ENCODE measurements around the gene KDM2A. TPM values are rescaled to one million over a fixed set of nuclear protein-coding genes. Genes with fewer than 3 reads are reported as not detected.
A peak's percentile ranks its signal among the peaks of the same experiment; 100 is the strongest.

The KDM2A gene
- total and polyA plus RNA-seq, 2 donors from 2014 or later = 16.2 to 82.6 TPM

DNA sequence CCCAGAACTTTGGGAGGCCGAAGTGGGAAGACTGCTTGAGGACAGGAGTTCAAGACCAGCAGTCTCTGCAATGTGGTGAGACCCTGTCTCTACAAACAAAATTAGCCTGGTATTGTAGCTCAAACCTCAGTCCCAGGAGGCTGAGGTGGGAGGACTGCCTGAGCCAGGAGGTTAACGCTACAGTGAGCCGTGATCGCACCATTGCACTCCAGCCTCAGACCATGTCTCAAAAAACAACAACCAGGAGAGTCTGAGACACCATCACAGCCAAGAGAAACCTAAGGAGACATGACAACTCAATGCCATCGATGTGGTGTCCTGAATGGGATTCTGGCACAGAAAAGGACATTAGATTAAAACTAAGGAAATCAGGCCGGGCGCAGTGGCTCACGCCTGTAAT, 28.3 kb upstream of the KDM2A start:
- H3K4me3 ChIP-seq (ENCODE audit: low read length in 3 of 3) = no peak overlapping the region
- FAIRE-seq = no peak

DNA sequence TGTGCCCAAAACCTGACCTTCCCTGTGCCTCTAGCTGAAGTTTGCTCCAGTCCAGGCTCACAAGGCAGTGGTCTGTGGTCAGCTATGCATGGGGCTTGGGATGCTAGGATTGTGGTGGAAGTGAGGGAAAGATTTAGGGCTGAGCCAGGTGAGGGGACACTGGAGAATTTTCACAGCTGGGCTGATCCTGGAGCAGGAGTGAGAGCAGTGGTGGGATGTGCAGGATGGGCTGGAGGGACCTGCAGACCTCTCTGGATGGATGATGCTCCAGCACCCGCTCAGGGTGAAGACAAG, 23.9 kb upstream of the KDM2A start:
- Histone ChIP-seq H3K9ac (ENCODE audit: low read length in 3 of 3) (no peak overlapping the region), H3K36me3 (ENCODE audit: control insufficient read depth in 2 of 3, insufficient read depth in 3 of 3, low read length in 3 of 3) (no peaks in the 10 kb centered on the region), H3K4me1 (ENCODE audit: control insufficient read depth in 2 of 3, insufficient read depth in 2 of 3, low read depth in 1 of 3, low read length in 3 of 3) (no peaks in the 10 kb centered on the region), H3K4me3 (ENCODE audit: low read length in 3 of 3) (no peak overlapping the region), H3K27me3 (ENCODE audit: control insufficient read depth, insufficient read depth, low read length) (no peaks in the 10 kb centered on the region), H3K9me3 (ENCODE audit: control insufficient read depth in 2 of 3, insufficient read depth in 1 of 3, low read length in 3 of 3) (no peaks in the 10 kb centered on the region), H3K27ac (ENCODE audit: low read depth in 2 of 2, low read length in 2 of 2) (no peak overlapping the region)
- TF ChIP-seq, protein P1, sequence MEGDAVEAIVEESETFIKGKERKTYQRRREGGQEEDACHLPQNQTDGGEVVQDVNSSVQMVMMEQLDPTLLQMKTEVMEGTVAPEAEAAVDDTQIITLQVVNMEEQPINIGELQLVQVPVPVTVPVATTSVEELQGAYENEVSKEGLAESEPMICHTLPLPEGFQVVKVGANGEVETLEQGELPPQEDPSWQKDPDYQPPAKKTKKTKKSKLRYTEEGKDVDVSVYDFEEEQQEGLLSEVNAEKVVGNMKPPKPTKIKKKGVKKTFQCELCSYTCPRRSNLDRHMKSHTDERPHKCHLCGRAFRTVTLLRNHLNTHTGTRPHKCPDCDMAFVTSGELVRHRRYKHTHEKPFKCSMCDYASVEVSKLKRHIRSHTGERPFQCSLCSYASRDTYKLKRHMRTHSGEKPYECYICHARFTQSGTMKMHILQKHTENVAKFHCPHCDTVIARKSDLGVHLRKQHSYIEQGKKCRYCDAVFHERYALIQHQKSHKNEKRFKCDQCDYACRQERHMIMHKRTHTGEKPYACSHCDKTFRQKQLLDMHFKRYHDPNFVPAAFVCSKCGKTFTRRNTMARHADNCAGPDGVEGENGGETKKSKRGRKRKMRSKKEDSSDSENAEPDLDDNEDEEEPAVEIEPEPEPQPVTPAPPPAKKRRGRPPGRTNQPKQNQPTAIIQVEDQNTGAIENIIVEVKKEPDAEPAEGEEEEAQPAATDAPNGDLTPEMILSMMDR (IDR thresholded peaks at IDR 0.05; ENCODE audit: borderline replicate concordance, extremely low read depth, insufficient read depth) = no peak
- FAIRE-seq (no peak), DNase-seq (no peak)
- intact Hi-C loops (cut with DNase I) = no loop called here

More for the DNA sequence above, 28.3 kb upstream of the KDM2A start:
- Histone ChIP-seq H3K9me3 (ENCODE audit: control insufficient read depth in 2 of 3, insufficient read depth in 1 of 3, low read length in 3 of 3) (no peaks in the 10 kb centered on the region), H3K36me3 (ENCODE audit: control insufficient read depth in 2 of 3, insufficient read depth in 3 of 3, low read length in 3 of 3) (no peaks in the 10 kb centered on the region), H3K4me1 (ENCODE audit: control insufficient read depth in 2 of 3, insufficient read depth in 2 of 3, low read depth in 1 of 3, low read length in 3 of 3) (no peaks in the 10 kb centered on the region), H3K9ac (ENCODE audit: low read length in 3 of 3) (no peak overlapping the region), H3K27ac (ENCODE audit: low read depth in 2 of 2, low read length in 2 of 2) (no peak overlapping the region), H3K27me3 (ENCODE audit: control insufficient read depth, insufficient read depth, low read length) (no peaks in the 10 kb centered on the region)
- intact Hi-C loops (cut with DNase I) = no loop called here
- no peak for DNase-seq
- TF ChIP-seq, protein P1 (IDR thresholded peaks at IDR 0.05; ENCODE audit: borderline replicate concordance, extremely low read depth, insufficient read depth) = no peak

DNA sequence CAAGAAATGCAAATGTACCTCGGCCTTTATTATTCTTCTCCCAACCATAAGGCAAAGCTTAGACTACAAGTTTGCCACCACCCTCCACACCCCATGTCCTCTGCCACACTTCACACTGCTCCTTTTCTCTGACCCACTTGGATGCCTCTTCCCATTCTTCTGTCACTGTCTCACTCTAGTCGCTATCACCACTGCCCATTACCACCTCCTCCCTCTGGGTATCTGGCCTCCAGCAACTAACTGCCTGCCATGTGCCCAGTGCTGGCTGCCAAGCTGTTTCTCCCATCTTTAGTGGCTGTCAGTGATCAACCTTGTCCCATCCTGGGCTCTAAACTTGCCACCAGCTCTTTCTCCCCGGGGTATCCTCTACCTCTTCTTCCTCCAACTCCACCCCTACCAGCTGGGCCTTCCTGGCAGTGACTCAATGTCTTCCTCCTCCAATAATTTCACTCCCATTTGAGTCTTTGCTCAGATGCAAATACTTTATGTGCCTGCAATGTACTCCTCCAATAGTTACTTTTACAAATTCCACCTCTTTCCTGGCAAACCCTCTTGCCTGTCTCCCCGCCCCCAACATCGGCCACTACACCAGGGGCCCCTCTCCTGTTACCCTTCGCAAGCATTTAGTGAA, 20.1 kb upstream of the KDM2A start:
- Histone ChIP-seq H3K4me1 (ENCODE audit: control insufficient read depth in 2 of 3, insufficient read depth in 2 of 3, low read depth in 1 of 3, low read length in 3 of 3) (no peaks in the 10 kb centered on the region), H3K27me3 (ENCODE audit: control insufficient read depth, insufficient read depth, low read length) (no peaks in the 10 kb centered on the region), H3K9me3 (ENCODE audit: control insufficient read depth in 2 of 3, insufficient read depth in 1 of 3, low read length in 3 of 3) (no peaks in the 10 kb centered on the region), H3K27ac (ENCODE audit: low read depth in 2 of 2, low read length in 2 of 2) (no peak overlapping the region), H3K4me3 (ENCODE audit: low read length in 3 of 3) (no peak overlapping the region), H3K9ac (ENCODE audit: low read length in 3 of 3) (no peak overlapping the region), H3K36me3 (ENCODE audit: control insufficient read depth in 2 of 3, insufficient read depth in 3 of 3, low read length in 3 of 3) (no peaks in the 10 kb centered on the region)
- TF ChIP-seq, protein P1 (IDR thresholded peaks at IDR 0.05; ENCODE audit: borderline replicate concordance, extremely low read depth, insufficient read depth) = no peak
- intact Hi-C loops (cut with DNase I) = no loop called here
- FAIRE-seq (no peak), DNase-seq (no peak)

DNA sequence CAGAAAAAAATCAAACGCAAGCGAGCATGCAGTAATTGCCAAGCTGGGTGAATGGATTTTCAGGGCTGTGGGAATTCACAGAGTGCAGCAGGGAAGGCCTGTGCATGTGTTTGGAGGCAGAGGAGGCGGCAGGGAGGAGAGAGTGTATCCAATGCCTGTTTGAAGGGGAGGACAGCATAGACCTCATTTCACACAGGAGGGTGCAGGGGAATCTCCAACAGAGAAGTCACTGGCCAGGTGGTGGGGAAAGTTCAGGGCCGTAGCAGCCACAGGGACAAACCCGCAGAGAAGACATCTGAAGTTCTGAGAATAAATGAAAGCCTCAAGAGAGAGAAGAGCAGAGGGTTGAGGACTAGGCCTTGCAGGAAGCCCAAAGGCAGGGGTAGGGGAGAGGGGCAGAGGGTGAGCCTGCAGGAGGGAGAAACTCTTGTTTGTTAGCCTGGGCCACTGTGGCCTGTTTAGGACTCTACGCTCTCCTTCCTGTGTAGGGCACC, 19.2 kb upstream of the KDM2A start:
- peak in 2 of 5 donors; percentile 47 to 49 for DNase-seq
- TF ChIP-seq, protein P1 (IDR thresholded peaks at IDR 0.05; ENCODE audit: borderline replicate concordance, extremely low read depth, insufficient read depth) = no peak
- H3K36me3 ChIP-seq (ENCODE audit: control insufficient read depth in 2 of 3, insufficient read depth in 3 of 3, low read length in 3 of 3) = no peaks in the 10 kb centered on the region
- no peaks in the 10 kb centered on the region for H3K4me1 ChIP-seq (ENCODE audit: control insufficient read depth in 2 of 3, insufficient read depth in 2 of 3, low read depth in 1 of 3, low read length in 3 of 3)
- no peak overlapping the region for H3K4me3 ChIP-seq (ENCODE audit: low read length in 3 of 3)
- no peak overlapping the region for H3K9ac ChIP-seq (ENCODE audit: low read length in 3 of 3)
- intact Hi-C loops (cut with DNase I) = no loop called here
- H3K27ac ChIP-seq (ENCODE audit: low read depth in 2 of 2, low read length in 2 of 2) = no peak overlapping the region
- no peaks in the 10 kb centered on the region for H3K27me3 ChIP-seq (ENCODE audit: control insufficient read depth, insufficient read depth, low read length)
- H3K9me3 ChIP-seq (ENCODE audit: control insufficient read depth in 2 of 3, insufficient read depth in 1 of 3, low read length in 3 of 3) = no peaks in the 10 kb centered on the region
- no peak for FAIRE-seq
